Medulla oblongata (tissue), 1 donor: Measurements from ENCODE around the gene CHD2.

Experiments
- DNase-seq: peaks from one replicate; pipeline ENCODE4 v3.0.0-alpha.2; 2015; ENCODE audit errors: extremely low spot score

The CHD2 gene

DNA sequence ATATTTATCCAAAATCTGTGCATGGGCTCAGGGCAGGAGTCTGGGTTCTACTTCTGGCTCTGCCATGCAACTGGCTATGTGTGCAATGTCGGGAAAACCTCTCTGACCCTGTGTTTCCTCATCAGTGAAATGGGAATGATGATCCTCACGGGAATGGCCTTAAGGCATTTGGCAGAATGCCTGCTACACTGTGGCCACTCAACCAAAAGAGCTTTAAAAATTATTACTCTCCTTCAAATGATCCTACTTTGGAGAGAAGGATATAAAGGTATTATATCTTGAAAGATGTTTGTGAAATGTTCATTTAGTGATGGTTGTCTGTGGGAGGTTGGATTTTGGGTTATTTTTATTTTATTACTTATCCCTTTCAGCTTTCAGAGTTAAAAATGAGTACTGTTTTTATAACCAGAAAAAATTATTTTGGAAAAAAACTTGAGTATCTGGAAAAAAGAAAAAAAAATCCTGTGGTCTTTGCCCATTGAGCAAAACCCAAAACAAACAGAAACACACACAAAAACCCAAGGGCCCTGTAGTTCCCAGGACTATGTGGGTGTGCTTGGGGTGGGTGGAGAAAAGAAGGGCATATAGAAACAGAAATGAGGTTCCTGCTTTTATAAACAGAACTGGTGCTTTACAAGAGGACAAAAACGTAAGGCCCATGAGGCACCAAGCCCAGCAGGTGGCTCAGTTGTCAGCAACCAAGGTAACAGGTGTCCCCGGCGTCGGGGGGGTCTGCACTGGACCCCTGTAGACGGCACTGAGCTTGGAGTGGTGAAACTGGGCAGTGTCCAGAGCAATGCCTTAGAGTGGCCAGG lies 166.9 kb downstream of the CHD2 start:
- no peak for DNase-seq

DNA sequence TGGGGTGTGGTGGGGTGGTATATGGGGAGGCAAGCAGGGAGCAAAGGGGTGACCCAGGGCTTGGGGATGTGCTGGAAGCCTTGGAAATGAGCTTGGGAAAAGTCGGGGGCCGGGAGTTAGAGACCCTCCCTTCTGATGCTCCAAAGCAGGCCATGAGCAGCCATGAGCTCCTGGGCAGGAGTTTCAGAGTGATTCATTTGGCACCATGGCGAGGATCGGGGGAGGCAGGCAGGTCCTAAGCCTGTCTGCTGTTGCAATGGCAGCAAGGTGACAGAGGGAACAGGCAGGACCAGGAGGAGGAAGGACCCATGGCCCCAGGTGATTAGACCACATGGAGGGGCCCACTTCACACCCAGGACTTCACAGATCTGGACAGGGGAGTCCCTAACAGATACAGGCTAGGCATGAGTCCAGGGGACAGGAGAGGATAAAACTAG lies 167.5 kb downstream of the CHD2 start:
- no peak for DNase-seq

DNA sequence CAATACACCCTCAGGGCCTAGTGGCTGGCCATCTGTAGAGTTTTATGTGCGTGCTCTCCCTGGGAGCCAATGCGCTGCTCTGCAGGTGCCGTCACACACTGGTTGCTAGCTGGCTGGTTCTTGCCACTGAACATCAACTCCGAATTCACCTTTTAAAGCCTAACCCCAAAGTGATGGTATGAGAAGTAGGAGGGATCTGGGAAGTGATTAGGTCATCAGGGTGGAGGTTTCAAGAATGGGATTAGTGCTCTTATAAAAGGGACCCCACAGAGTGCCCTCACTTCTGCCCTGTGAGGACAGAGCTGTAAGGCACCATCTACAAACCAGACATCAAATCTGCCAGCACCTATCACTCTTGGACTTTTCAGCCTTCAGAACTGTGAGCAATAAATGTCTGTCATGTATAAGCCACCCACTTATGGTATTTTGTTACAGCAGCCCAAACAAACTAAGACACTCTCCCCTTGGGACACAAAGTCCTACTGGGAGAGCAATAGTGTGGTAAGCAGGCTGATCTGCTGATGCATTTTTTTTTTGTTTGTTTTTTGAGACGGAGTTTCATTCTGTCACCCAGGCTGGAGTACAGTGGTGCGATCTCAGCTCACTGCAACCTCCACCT lies 168.6 kb downstream of the CHD2 start:
- DNase-seq = no peak

DNA sequence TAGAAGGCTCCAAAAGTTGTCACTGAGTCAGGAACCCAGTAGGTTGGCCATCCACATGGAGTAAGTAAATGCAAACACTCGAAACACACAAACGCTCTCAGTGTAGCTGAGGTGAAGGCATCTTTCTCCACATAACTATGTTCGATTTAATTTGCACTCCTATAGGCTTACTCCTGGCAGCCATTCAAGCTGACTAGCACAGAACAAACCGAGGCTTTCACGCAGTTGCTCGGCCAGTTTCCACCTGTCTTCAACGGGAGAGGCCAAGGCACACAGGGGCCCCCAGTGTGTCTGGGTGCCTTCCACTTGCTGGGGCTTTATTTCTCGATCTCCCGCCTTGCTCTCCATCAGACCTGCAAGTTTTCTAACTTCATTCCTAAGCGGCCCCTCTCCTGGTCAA lies 170.0 kb downstream of the CHD2 start:
- DNase-seq = no peak

DNA sequence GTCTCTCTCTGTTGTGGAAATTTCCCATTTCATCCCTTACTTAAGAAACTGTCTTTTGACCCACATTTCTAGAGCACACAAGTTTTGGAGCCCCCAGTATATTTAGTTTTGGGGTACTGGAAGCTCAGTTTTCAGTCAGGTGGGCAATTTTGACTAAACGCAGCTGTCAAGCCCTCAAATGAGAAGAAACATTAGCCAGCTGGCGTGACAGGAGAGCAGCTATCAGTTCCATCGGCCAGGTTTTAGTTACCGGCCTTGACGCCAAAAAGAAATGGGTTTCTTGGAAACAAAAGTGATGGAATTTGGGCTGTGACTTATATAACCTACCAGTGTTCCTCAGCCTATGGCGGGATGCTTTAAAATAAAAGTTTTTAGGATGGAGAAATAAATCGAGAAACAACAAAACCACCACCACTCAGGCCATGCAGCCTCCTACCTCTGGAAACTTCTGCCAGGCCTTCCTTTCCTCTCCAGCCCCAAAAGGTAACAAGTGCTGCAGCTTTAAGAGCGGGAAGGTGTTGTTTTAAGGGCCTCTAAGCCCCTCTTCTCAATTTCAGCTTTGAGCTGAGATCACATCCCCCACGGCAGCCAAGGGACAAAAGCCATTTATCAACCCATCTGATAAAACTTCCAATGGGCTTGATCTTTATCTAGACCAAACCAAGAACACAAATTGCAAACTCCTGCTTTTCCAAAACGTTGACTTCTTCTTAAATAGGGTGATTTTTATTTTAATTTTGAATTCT lies 170.6 kb downstream of the CHD2 start:
- no peak for DNase-seq

DNA sequence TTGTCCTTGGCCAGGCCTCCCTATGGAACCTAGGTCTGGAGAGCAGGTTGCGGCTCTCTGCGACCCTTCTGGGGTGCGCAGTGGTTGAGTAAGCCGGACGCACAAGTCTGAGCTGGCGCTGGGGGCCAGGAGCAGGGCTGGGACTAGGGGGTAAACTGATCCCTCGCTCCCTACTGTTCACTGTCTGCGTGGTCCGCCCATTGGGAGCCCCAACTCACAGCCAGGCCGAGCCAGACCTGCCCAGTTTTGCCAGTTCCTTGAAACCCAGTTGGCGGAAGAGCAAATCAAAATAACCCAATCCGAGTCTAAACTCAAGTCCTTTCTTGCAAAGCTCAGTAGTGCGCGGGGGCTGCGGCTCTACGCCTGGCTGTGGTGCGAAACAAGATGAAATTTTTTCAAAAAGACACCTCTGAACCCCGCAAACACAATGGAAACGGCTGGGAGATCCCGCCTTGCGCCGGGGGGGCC lies 171.4 kb downstream of the CHD2 start:
- DNase-seq = no peak

DNA sequence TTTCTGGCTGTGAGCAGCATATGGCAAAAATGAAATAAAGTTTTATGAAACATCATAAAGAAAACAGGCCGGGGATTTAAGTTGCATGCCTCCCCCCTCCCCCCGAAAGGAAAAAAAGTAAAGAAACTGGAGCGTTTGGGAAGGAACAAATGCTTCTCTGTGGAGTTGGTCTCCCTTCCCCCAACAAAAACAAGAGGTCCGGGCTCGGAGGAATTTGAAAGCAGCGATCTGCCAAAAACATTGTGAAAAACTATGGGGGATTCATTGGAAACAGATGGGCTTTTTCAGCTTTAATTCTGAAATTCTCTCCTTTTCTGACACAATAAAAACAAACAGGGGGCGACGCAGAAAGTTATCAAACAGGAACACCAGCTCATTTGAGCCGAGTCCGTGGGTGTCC lies 171.9 kb downstream of the CHD2 start:
- no peak for DNase-seq

DNA sequence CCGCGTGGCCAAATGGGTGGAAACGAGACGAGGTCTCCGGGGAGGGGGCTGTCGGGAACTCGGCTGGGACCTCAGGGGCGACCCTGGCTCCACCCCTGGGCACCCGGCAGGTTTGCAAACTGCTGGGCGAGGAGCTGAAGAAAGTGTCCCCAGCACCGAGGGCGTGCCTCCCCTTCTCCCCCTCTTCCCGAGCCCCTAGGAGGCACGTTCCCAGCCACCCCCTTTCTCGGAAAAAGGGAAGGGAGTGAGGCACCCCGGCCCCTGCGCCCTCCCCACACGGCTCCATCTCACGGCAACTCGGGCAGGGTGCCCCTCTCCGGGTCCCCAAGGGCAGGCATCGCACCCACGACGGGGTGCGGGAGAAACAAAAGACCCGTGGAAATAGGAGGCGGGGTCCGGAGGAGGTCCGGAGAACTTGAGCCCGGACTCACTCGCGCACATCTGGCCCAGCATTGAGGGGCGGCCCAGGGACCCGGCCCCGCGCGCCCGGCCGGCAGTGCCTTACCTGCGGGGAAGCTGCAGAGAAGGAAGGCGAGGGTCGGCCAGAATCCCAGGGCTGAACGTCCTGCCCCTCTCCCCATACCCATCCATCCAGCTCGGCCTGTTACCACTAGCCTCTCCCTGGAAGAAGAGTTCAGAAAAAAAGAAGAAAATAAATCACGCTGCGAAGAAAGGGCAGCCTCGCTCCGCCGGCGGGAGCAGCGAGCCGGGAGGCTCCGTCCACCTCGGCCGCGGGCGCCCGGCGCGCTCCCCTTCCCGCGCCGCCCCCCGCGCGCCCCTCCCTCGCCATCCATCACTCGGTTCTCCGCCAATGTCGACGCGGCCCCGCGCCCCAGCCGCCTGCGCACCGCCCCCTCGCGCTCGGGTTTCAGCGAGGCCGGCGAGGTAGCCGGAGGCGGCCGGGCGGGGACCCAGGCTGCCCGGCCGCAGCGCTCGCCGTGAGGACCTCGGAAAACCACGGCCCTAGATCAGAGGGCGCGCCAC lies 172.6 kb downstream of the CHD2 start:
- DNase-seq = no peak

DNA sequence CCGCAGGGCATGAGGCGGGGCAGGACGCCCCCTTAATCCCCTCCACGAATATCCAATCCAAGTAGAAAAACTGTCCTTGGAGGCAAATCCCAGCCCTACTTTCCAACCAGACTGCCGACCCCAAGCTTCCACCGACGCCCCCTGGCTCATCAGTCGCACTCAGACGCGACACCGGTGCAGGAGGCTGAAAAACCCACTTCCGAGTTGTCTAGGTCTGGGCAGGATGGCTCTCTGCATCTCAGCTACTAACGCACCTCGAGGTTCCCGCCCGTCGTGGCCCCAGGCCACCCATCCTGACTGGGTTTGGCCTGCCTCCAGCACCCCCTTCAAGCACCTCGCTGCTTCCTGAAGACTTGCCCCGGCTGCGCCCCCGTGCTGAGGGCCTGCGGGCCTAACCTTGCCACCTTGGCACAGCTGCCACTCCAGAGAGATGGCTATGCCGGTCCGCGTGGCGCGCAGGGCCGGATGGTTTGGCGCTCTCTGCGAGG lies 173.4 kb downstream of the CHD2 start:
- no peak for DNase-seq

DNA sequence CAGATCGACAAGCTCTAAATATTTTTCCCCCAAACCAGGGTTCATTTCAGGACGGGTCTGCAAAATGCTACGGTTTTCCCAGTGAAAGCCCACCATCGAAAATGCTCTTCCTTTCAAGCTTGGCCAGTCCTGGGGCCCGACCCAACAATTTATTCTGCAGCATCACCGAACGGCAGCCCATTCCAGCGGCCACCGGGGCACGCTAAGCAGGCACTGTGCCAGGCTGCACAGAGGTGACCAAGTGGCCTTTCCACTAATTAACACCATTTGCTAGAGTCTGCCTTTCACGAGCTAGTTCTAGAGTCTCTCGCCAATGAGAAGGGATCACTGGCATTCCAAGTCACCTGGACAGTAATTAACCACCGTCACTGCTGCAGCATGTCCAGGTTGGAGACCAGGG lies 174.5 kb downstream of the CHD2 start:
- DNase-seq = no peak

DNA sequence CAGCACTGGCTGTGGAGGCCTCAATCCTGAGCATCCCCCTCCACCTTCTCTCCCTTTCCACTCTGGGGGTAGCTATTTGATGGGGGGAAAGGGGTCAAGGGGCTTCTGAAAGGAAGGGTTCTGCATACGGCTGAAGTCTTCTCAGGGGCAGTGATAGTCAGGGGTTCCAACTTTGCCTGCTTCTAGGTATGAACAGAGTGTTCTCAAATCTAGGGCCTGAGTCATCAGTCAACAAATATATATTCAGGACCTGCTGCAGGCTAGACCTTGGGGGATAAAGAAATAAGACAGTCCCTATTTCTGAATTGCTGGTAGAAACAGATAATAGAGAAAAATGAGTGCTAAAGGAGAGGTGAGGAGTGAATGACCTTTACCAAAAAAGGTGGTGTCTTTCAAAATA lies 176.1 kb downstream of the CHD2 start:
- DNase-seq = no peak

DNA sequence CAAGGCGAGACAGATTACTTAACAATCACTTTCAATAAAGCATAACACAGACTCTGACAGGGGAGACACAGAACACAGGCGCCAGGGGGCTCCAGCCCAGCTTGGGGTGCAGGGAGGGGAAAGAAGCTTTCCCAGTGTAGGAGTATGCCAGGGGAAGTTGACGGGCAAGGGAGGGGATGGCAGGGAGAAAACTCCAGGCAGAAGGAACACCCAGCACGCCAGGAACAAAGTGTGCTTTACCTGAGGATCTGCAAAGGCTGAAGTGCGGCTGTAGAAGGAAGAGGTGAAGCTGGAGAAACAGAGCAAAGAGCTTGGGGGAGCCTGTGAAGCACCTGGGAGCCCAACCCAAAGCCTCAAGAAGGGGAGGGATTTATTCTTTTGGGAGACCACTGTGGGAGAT lies 176.8 kb downstream of the CHD2 start:
- DNase-seq = no peak
